ENCODE results near the gene PTPN7.

Gene PTPN7

DNA sequence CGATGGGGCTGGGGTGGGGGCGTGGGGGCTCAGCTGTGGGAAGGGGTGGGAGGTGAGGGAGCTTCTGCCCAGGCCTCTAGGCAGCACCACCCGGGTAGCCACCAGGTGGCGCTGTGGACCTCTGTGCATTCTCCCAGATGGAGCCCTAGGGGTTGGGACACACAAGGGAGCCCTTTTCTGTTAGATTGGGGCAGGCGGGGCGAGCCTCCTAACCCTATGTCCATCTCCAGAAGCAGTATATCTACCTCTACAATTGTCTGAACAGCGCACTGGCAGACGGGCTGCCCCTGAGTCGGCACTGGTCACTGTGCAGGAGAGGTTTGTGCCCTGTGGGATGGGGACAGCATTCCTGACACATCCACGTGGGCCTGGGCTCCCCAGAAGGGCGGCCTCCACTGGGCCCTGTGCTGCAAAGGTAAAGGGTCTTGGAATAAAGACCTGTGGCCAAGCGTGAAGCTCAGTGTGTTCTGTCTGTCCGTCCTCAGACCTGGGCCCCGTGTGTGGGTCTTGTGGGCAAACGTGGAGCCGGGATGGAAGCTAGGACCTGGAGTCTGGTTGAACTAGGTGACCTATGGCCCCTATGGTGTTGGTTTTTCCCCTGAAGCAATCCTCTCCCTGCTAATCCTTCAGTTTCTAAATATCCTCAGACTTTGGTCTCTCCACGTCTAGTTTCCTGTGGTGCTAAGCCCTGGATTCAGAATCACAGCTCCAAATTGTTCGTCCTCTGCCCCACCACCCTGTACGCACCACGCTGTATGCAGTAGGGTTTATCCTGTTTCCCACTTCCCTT, 28.8 kb upstream of the PTPN7 start:
- H3K27ac ChIP-seq = no peak overlapping the region

DNA sequence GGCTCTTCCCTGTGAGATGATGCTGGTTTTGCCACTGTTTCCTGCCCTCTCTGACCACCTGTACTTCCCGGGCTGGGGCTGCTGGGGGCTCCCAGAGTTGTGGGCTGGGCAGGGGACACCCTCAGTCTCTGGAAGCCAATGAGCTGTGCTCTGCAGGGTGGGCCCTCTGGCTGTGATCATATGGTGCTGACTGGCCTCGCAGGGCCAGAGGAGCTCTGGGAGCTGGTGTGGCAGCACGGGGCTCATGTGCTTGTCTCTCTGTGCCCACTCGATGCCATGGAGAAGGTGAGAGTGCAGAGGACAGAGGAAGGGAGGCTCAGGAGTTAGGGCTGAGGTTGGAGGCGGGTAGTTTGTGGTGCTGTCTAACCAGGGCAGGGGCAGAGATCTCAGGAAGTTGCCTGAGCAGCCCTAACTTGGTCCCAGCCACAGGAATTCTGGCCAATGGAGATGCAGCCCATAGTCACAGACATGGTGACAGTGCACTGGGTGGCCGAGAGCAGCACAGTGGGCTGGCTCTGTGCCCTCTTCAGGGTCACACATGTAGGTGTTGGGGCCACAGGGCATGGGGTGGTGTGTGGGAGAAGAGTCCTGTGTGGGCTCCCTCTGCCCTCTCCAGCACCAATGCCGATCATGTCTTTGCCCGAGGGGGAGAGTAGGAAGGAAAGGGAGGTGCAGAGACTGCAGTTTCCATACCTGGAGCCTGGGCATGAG, 27.4 kb upstream of the PTPN7 start:
- H3K27ac ChIP-seq = no peak overlapping the region
- TF ChIP-seq, protein P1, sequence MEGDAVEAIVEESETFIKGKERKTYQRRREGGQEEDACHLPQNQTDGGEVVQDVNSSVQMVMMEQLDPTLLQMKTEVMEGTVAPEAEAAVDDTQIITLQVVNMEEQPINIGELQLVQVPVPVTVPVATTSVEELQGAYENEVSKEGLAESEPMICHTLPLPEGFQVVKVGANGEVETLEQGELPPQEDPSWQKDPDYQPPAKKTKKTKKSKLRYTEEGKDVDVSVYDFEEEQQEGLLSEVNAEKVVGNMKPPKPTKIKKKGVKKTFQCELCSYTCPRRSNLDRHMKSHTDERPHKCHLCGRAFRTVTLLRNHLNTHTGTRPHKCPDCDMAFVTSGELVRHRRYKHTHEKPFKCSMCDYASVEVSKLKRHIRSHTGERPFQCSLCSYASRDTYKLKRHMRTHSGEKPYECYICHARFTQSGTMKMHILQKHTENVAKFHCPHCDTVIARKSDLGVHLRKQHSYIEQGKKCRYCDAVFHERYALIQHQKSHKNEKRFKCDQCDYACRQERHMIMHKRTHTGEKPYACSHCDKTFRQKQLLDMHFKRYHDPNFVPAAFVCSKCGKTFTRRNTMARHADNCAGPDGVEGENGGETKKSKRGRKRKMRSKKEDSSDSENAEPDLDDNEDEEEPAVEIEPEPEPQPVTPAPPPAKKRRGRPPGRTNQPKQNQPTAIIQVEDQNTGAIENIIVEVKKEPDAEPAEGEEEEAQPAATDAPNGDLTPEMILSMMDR (IDR thresholded peaks at IDR 0.05) = no peak
- no peak for TF ChIP-seq ZFX (IDR thresholded peaks at IDR 0.05; ENCODE audit: borderline replicate concordance)

More for the DNA sequence above, 28.8 kb upstream of the PTPN7 start:
- TF ChIP-seq ZFX (IDR thresholded peaks at IDR 0.05; ENCODE audit: borderline replicate concordance) = no peak
- TF ChIP-seq, protein P1 (IDR thresholded peaks at IDR 0.05) = peak; percentile 96

DNA sequence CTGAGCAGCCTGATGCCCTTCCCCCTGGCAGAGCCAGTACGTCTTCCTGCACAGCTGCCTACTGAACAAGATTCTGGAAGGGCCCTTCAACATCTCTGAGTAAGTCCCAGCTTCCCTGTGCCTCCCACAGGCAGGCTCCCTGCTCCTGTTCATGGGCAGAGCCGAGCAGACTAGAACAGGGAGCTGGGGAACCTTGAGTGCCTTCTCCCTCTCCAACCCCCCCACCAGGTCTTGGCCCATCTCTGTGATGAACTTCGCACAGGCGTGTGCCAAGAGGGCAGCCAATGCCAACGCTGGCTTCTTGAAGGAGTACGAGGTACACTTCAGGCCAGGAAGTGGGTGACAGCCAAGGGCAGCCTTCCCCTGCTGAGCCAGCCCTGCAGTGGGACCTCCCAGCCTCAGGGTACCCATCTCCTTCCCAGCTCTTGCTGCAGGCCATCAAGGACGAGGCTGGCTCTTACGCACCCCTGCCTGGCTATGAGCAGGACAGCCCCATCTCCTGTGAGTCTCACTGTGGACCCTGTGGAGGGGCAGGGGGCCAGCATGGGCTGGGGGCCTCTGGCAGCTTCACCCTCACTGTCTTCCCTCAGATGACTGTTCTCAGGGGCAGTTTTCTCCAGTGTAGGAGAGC, 26.8 kb upstream of the PTPN7 start:
- no peak overlapping the region for H3K27ac ChIP-seq
- TF ChIP-seq, protein P1 (IDR thresholded peaks at IDR 0.05) = no peak
- TF ChIP-seq ZFX (IDR thresholded peaks at IDR 0.05; ENCODE audit: borderline replicate concordance) = no peak

DNA sequence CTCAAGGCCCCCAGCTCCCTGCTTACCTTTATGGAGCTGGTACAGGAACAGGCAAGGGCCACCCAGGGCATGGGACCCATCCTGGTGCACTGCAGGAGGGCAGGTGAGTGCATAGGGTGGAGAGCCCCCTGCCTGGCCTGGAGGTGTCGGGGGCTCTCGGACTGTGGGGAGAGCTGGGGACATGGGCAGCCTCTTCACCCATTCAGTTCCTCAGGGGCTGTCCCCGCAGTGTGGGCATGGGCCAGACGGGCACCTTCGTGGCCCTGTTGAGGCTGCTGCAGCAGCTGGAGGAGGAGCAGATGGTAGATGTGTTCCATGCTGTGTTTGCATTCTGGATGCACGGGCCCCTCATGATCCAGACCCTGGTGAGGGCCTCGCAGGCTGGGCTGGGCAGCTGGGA, 25.9 kb upstream of the PTPN7 start:
- TF ChIP-seq, protein P1 (IDR thresholded peaks at IDR 0.05) = no peak
- TF ChIP-seq ZFX (IDR thresholded peaks at IDR 0.05; ENCODE audit: borderline replicate concordance) = no peak
- no peak overlapping the region for H3K27ac ChIP-seq

DNA sequence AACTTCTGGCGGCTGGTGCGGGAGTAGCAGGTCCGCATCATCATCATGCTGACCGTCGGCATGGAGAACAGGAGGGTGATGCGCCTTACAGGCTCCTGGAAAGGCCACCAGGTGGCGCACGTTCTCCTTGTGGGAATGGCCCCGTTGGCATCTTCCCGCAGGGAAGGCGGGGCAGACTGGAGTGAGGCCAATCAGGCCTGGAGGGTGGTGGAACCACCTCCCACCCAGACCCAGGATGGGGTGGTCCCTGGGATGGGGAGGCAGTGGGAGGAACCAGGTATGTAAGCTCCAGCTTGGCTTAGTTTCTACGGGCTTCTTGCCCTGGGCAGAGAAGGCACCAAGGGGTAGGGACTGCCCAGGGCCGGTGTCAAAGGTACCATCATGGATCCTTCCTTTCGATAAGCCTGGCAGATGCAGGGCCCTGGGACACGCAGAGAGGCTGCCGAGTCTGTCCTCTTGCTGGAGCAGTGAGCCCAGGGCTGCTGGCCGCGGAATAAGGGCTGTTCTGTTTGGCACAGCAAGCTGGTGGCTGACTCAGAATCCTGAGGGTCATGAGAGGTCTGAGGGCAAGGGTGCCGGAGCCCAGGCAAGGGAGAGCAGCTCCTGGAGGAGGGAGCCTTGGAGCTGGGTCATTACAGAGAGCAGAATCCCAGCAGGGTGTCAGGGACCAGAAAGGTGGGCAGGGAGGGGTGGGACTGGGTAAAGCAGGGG, 24.5 kb upstream of the PTPN7 start:
- H3K27ac ChIP-seq = no peak overlapping the region
- TF ChIP-seq, protein P1 (IDR thresholded peaks at IDR 0.05) = peak; percentile 93
- TF ChIP-seq ZFX (IDR thresholded peaks at IDR 0.05; ENCODE audit: borderline replicate concordance) = no peak

DNA sequence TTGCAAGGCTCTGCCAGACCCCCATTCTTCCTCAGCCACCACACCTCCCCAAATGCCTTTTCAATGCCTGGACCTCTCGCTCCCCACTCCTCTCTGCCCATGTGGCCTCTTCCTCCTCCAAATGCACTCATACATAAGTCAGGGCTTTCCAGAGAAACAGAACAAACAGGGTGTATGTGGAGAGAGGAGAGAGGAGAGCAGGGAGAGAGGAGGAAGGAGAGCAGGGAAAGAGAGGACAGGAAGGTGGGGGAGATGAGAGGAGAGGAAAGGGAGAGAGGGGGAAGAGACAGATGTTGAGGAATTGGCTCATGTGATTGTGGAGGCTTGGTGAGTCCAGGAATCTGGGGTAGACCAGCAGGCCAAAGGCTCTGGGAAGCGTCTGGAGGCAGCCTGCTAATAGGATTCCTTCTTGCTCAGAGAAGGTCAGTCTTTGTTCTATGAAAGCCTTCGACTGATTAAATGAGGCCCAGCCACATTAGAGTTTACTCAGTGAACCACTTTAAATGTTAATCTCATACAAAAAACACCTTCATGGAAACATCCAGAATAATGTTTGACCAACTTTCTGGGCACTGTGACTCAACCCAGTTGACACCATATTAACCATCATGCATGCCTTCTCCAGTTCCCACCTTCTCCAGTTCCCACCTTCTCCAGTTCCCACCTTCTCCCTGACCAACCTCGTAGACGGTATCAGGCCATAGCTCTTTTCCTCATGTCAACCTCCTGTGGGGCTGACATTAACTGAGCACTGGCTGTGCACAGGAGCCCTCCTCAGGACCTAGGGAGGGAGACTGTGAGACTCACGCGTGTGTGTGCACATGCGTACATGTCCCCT, 21.9 kb upstream of the PTPN7 start:
- no peak for TF ChIP-seq ZFX (IDR thresholded peaks at IDR 0.05; ENCODE audit: borderline replicate concordance)
- TF ChIP-seq, protein P1 (IDR thresholded peaks at IDR 0.05) = no peak
- no peak overlapping the region for H3K27ac ChIP-seq

Measured in 22Rv1 (cell line).